SK-N-SH (cell line): ENCODE data around the gene CHST11.

ENCODE experiments used
- CHD2 ChIP-seq: fragments of 150-350 bp; IDR thresholded peaks from 2 replicates; pipeline ENCODE4 v1.6.1; 2018; ENCODE audit warnings: low read length; ENCODE audit not compliant: partially characterized antibody
- EP300 ChIP-seq, 2 experiments: IDR thresholded peaks; 2 replicates each; pipeline versions ENCODE4 v1.4.0 to v1.6.1; 2012; ENCODE audit warnings: borderline replicate concordance in 1 of 2, low read depth in 1 of 2, low read length in 1 of 2
- MXI1 ChIP-seq: IDR thresholded peaks from 2 replicates; pipeline ENCODE4 v1.6.1; 2012; ENCODE audit warnings: mild to moderate bottlenecking, low read depth, low read length, improper control_type of control experiment
- NFIC ChIP-seq: IDR thresholded peaks from 2 replicates; pipeline ENCODE4 v1.4.0; 2012; ENCODE audit warnings: borderline replicate concordance
- POLR2AphosphoS5 ChIP-seq: IDR thresholded peaks from 2 replicates; pipeline ENCODE4 v1.6.1; 2012; ENCODE audit warnings: low read depth, low read length
- SIN3A ChIP-seq: IDR thresholded peaks from 2 replicates; pipeline ENCODE4 v1.6.1; 2012; ENCODE audit warnings: low read depth, mild to moderate bottlenecking, low read length, moderate library complexity, borderline replicate concordance
- TF ChIP-seq, protein P1 (sequence below): fragments of 200-600 bp; sonication (generic); IDR thresholded peaks from 2 replicates; pipeline ENCODE4 v1.6.1; 2017; ENCODE audit warnings: antibody characterized with exemption, mild to moderate bottlenecking, moderate library complexity
- TF ChIP-seq, protein P2 (sequence below): IDR thresholded peaks from 2 replicates; pipeline ENCODE4 v1.4.0; 2012; ENCODE audit warnings: low read depth
- TF ChIP-seq, protein P3 (sequence below): fragments of 150-350 bp; IDR thresholded peaks from 2 replicates; pipeline ENCODE4 v1.6.1; 2016; ENCODE audit warnings: mild to moderate bottlenecking, low read depth, low read length

DNA sequence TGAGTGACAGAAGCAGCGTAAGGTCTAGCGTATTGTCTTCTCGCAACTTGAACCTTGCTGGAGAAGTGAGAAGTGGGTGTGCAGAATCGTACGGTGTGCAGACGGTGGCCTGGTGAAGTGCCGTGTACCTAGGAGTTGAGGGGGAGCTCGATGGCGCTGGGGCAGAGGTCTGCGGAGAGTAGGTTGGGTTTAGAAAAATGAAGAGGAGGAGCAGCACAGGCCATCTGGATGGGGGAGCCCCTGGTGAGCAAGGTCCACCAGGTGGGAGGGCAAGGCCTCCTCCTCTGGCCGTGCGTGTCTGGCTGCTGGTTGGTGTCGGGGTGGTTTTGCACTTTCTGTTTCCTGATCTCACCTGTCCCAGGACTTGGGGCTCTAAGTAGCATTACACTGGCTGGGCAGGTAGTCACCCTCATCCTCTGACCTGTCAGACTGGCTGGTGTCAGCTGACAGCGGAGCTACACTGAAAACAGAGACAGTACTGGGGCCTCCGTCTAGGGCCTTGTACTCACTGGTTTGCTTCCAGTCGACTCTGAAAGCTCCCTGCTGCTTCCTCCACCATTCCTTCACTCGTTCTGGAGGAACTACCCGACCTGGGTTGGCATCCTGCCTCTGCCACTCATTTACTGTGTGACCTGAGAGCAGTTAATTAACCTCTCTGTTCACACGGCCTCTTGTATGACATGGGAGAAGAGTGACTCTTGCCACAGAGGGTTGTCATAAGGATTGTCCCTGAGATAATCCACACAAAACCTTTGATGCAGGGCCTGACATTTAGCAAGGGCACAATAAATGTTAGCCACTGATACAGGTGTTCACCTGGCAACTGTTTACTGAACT lies 273.1 kb downstream of the CHST11 start:
- TF ChIP-seq, protein P1, sequence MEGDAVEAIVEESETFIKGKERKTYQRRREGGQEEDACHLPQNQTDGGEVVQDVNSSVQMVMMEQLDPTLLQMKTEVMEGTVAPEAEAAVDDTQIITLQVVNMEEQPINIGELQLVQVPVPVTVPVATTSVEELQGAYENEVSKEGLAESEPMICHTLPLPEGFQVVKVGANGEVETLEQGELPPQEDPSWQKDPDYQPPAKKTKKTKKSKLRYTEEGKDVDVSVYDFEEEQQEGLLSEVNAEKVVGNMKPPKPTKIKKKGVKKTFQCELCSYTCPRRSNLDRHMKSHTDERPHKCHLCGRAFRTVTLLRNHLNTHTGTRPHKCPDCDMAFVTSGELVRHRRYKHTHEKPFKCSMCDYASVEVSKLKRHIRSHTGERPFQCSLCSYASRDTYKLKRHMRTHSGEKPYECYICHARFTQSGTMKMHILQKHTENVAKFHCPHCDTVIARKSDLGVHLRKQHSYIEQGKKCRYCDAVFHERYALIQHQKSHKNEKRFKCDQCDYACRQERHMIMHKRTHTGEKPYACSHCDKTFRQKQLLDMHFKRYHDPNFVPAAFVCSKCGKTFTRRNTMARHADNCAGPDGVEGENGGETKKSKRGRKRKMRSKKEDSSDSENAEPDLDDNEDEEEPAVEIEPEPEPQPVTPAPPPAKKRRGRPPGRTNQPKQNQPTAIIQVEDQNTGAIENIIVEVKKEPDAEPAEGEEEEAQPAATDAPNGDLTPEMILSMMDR = no peak
- no peak for TF ChIP-seq POLR2AphosphoS5
- TF ChIP-seq SIN3A = no peak
- TF ChIP-seq, protein P2, sequence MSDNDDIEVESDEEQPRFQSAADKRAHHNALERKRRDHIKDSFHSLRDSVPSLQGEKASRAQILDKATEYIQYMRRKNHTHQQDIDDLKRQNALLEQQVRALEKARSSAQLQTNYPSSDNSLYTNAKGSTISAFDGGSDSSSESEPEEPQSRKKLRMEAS = no peak
- TF ChIP-seq, protein P3, sequence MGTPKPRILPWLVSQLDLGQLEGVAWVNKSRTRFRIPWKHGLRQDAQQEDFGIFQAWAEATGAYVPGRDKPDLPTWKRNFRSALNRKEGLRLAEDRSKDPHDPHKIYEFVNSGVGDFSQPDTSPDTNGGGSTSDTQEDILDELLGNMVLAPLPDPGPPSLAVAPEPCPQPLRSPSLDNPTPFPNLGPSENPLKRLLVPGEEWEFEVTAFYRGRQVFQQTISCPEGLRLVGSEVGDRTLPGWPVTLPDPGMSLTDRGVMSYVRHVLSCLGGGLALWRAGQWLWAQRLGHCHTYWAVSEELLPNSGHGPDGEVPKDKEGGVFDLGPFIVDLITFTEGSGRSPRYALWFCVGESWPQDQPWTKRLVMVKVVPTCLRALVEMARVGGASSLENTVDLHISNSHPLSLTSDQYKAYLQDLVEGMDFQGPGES = no peak
- no peak for TF ChIP-seq NFIC
- no peak for TF ChIP-seq EP300 (IDR thresholded peaks at IDR 0.05; ENCODE audit: borderline replicate concordance in 1 of 2, low read depth in 1 of 2, low read length in 1 of 2)
- TF ChIP-seq MXI1 = no peak
- TF ChIP-seq CHD2 = no peak
